ENCODE measurements around the gene KIAA1755.

Gene KIAA1755

GRCh38 chr20:38161412-38161774, 99.1 kb downstream of the KIAA1755 start:
- Histone ChIP-seq H3K4me1 (ENCODE audit: control insufficient read depth, insufficient read depth, low read length) (peaks cover 12% of the 10 kb centered on the region), H3K9me3 (ENCODE audit: control insufficient read depth, low read length) (no peaks in the 10 kb centered on the region), H3K36me3 (ENCODE audit: control insufficient read depth, insufficient read depth, low read length) (no peaks in the 10 kb centered on the region), H3K4me3 (ENCODE audit: low read length) (no peak overlapping the region), H3K27me3 (ENCODE audit: control insufficient read depth, insufficient read depth, low read length) (peaks cover 4% of the 10 kb centered on the region), H3K9ac (ENCODE audit: low read length) (no peak overlapping the region)

Data from mucosa of stomach (tissue), 1 donor.